ENCODE data around the gene PSMD1.

DNA sequence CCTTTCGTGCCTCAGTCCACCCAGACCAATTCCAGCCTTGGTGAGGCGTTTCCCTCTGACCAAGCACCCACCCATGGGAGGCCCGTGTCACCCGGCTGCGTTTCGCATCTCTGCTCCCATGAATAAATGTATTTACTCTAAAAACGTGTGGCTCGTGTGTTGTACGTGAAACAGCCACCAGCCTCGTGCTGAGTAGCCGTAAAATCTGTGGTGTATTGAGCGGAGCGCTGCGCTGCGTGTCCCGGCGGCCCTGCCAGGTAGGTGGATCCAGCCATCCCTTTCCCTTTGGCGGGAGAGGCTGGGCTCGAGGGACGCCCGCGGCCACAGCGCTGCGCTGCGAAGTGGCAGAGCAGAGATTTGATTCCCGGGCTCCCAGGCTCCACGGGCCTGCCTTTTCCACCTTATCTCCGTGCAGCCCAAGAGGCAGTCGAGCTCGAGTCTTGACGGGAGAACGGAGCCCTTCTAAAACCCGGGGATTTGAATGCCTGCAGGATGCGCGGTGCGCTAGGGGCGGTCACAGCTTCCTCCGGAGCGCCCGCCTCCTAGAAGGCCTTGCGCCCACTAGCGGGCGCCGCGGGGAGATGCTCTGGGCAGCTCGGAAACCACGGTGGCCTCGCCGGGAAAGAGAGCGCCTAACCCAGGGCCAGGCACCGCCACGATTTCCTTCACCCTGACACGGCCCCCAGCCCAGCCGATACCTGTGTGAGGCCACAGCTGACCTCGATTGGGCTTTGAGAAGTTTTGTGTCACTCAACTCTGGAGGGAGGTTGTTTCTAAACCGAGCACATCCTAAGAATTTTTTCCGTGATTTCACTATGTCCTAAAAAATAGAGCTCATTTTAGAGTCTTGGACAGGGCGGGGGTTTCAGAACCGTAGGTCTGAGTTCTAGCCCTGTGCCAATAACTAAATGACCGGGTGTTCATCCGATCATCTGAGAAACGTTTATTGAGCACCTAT, 3.9 kb upstream of the PSMD1 start:
- TF ChIP-seq CTCF (IDR thresholded peaks at IDR 0.05): peak; percentile 46 to 98
- no peak for TF ChIP-seq POLR2AphosphoS5 (IDR thresholded peaks at IDR 0.05)

Data from suprapubic skin (tissue), 3 donors.